Astrocyte (in vitro differentiated cells and primary cell): ENCODE results near the gene VPS41.

Experiments used
- EZH2 ChIP-seq: IDR thresholded peaks from 2 replicates; pipeline ENCODE4 v1.6.1; 2012; ENCODE audit warnings: mild to moderate bottlenecking, low read length, inconsistent platforms; ENCODE audit not compliant: insufficient read depth
- TF ChIP-seq, protein P1 (sequence below): IDR thresholded peaks from 2 replicates; pipeline ENCODE4 v1.5.1; 2011; ENCODE audit warnings: low read depth, mild to moderate bottlenecking, inconsistent platforms, low read length, moderate library complexity; ENCODE audit not compliant: insufficient read depth

DNA sequence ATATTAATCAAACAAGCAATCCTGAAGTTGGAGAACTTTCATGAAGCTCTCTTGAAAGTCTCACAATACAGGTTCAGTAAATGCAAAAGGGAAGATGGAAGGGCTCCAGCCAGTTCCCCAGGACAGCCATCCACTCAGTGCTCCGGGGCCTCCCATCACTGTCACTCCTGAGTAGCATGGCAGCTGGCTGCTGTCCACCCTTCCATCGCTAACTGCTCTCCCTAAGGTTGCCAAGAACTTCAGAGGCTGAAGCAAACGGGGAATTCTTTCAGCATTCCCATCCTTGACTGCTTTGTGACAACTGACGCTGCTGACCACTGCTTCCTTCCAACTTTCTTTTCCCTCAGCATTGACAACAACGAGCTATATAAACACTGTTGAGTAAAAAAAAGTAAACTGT, 69.1 kb downstream of the VPS41 start:
- TF ChIP-seq, protein P1, sequence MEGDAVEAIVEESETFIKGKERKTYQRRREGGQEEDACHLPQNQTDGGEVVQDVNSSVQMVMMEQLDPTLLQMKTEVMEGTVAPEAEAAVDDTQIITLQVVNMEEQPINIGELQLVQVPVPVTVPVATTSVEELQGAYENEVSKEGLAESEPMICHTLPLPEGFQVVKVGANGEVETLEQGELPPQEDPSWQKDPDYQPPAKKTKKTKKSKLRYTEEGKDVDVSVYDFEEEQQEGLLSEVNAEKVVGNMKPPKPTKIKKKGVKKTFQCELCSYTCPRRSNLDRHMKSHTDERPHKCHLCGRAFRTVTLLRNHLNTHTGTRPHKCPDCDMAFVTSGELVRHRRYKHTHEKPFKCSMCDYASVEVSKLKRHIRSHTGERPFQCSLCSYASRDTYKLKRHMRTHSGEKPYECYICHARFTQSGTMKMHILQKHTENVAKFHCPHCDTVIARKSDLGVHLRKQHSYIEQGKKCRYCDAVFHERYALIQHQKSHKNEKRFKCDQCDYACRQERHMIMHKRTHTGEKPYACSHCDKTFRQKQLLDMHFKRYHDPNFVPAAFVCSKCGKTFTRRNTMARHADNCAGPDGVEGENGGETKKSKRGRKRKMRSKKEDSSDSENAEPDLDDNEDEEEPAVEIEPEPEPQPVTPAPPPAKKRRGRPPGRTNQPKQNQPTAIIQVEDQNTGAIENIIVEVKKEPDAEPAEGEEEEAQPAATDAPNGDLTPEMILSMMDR, result no peak
- no peak for TF ChIP-seq EZH2
